HG02840 (cell line): Measurements from ENCODE around the gene HCN4.

Source experiments
- ATAC-seq: cut with Tn5 transposase; IDR thresholded peaks from one replicate; pipeline ENCODE4 v1.9.1; 2021; ENCODE audit warnings: mild to moderate bottlenecking, moderate library complexity, moderate number of reproducible peaks; ENCODE audit not compliant: unreplicated experiment, low FRiP score

The HCN4 gene

DNA sequence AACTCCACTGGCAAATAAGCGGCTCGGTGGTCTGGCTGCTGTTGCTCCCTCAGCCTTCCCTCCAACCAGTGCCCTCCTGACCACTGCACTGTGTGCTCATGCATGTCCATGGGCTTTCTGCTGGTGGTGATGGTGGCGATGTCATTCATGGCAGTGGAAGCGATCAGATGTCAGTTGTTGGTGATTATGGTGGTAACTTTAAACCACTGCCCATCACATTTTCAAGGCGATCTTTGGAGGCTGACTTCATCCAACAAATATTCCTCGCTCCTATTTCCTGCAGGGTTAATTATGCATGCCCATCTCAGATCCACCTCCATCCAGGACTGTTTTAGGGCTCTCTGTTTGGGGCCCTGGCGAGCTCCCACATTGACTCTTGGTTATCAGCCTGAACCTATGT lies 13.4 kb upstream of the HCN4 start:
- ATAC-seq = no peak

DNA sequence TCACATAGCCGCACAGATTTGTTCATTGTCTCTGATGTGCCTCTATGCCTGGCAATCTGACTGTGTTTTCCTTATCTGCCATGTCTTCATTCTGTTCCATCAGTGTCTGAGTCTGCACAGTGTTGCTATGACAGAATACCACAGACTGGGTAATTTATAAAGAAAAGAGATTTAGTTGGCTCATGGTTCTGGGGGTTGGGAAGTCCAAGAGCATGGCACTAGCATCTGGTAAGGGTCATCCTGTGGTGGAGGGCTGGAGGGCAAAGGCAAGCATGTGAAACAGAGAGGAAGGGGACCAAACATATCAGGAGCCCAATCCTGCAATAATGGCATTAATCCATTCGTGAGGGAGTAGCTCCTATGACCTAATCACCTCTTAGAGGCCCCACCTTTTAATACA lies 11.9 kb upstream of the HCN4 start:
- ATAC-seq = no peak

DNA sequence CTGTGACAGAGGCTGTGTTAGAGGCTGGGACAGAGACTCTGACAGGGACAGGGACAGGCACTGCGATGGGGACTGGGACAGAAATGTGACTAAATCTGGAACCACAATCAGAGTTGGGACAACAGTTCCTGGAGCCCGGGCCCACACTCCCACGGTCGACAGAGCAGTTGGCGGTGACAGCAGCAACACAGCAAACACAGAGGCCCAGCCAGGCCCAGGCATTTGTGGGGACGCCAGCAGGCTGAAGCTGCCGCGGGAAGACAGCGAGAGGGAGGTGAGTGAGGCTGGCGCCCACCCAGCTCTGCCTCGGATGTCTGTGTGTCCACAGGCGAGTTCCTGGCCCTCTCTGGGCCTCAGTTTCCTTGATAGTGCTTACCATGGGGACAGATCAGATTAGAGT lies 9.3 kb upstream of the HCN4 start:
- no peak for ATAC-seq

DNA sequence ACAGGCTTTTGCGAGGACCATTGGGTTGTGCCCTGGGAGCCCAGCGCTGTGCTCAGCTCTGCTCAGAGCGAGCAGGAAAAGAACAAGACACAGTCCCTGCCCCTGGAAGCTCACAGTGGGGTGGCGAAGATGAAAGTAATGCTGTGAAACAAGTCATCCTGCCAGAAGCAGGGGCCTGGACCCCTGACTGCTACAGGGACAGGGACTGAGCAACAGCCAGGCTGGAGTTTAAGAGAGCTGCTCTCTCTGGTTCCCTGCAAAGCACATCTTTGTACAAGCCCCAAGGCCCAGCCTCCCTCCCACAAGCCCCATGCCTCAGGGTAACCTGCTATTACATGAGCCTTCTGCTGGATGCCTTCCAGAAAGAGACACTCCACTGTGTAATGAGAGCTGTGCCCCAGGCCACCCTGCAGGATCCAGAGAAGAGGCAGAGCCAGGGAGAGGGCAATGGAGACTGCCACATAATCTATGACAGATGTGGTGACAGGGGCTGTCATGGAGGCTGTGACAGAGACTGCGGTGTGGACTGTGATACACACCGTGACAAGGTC lies 7.1 kb upstream of the HCN4 start:
- ATAC-seq = no peak

DNA sequence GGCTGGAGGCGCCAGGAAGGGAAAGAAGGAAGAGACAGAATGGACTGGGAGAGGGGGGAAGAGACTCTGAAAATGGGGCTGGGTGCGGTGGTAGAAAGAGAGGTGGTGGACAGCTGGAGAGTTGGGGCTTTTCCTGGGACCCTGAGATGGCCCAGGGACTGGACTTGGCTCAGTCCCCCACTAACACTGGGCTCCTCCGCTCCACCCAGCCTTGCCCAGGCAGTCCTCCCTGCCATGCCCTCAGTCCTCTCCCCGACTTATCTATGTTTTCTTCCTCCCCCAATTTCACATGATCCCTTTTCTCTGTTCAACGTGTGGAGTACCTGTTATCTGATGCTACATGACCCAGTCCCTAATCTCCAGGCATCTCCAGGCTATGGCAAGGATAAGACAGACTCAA lies 6.3 kb upstream of the HCN4 start:
- no peak for ATAC-seq

DNA sequence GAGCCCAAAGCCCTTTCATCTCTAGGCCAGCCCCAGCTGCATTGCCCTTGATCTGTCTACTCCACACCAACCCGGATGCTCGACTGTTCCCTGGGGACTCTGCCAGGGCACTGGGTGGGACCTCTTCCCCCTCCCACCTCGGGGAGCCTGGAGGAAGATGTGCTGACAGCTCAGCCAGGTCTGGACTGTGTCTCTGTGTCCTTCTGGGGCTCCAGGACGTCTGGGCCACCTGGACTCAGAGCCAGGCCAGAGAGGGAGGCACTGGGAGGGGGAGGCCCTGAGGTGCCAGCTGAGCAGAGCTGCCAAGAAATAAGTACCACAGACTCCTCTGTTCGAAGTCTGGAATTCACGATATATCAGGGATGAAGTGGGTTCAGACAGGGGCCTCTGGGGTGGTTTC lies 5.8 kb upstream of the HCN4 start:
- no peak for ATAC-seq

DNA sequence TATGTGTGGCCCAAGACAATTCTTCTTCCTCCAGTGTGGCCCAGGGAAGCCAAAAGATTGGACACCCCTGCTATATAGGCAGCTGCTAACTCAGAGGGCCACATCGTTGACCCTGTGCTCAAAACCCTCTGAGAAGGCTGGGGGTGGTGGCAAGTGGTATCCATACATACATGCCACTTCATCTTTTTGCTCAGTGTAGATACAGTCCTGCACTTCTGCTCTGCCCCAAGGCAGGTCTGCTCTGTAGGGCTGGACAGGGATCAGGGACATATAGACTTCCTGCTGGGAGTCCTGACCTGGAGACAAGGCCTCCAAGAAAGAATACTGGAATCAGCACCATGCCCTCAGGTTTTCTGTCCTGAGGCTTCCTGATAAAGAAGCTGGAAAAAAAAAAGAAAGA lies 4.5 kb upstream of the HCN4 start:
- no peak for ATAC-seq

DNA sequence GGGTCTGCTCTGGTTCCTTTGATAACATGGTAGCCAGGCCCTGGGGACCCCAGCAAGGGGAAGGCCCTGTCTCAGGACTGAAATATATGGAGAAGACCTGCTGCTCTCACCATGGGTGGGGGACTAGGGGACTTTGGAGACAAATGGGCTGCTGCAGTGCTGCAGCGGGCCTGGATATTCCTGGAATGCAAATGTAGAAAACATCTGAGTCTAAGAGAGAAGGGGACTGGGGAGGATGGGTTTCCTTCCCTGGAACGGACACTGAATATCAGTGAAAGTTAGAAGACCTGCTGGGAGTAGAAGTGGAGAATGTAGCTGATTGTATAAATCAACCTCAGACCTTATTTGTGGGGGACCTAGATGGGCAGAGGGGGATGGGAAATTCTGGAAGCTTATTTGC lies 3.1 kb upstream of the HCN4 start:
- no peak for ATAC-seq

DNA sequence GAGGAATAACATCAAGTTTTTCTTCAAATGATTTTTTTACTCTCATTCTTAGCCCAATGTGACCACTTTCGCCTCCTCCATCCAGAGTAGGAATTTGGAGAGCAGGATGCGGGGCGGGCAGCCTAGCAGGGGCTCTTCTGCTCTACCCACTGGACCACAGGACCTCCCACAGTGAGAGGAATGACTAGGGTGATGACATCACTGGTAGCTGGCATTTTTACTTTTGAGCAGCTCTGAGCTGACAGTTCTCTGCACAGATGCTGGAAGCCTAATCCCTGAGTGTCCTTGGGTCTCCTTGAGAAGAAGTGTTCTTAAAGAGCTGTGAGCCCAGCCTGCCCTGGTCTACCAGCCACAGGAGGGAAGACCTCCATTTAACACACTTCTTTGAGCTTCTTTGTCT lies 1.4 kb upstream of the HCN4 start:
- ATAC-seq = no peak

DNA sequence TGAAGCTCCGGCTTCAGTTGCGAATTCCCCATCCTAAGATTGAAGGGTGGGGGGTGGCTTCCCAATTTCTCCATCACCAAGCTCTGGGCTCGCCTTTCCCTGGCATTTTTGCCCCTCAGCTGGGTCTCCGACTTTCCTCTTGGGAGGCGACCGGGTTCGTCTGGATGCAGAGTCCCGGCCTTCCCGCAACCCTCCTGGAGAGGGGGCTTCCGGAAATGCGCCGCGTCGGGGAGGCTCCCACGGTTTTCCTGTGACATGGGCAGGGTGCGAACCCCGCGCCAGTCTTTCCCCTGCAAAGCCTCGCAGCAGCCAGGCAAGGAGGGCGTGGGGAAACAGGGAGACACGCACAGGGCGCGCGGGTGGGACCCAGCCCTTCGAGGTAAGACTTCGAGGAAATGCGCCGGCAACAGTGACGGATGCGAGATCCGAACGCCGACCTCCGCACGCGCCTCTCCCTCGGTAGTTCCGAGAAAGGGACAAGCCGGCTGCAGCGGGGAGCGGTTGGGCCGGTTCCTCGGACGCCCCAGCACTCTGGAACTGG lies 466 bp upstream of the HCN4 start:
- no peak for ATAC-seq

DNA sequence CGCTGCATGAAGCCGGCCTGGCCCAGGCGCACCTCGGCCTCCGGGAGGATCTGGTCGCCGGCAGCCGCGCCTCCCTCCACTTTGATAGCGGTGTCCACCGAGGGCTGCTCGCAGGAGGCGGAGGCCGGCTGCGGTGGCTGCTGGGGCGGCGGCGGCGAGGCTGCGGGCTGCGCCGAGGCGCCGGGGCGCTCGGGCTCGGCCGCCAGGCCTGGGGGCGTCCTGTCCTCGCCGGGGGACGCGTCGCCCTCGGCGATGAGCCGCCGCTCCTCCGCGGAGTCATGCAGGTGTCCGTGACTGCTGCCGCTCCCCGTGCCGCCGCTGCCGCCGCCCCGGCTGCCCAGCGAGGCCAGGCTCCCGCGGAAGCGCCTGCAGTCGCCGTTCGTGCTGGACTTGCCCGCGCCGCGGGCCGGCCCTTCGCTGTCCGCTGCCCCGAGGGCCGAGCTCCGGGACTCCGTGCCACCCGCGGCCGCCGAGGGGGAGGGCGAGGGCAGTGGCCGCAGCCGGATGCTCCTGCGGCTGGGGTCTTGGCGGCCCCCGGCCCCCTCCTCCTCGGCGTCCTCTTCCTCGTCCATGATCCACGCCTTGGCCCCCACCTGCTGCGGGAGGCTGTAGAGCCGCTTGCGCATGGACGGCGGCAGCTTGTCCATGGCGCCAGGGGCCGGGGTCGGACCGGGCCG lies 996 bp downstream of the HCN4 start:
- ATAC-seq = no peak

DNA sequence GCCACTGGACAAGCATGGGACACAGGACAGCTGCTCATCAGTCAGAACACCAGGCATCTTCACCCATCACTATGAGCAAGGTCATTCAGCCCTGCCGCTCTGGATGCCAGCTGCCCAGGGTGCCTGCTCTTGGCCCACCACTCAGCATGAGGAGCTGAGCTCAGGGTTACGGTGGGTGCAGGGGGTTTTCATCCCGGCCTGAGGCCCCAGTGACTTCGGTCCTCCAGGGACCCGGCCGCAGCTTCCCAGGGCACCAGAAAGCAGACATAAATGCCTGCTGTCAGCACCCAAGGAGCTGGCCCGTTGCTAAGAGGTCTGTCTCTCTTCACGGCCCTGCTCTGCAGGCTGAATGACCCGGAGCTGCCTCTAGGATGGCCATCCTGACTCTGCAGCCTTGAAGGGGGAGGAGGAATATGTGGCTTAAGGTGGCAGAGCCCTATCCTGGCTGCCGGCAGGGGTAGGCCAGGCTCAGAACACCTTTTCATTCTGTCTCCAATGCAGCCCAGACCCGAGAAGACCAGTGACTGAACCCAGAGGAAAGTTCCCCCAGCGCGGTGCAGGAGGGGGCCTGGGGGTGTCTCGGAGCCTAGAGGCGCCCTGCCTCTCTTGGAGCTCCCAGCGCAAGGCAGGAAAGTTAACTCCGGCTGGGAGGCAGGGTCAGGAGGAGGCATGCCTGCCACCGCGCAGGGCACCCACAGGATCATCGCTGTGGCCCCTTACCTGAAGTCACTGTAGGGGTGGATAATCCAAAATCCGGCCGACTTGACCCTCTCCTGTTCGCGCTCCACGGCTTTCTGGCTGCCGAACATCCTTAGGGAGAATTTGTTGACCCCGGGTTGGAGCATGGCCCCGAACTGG lies 1.8 kb downstream of the HCN4 start:
- ATAC-seq = no peak

DNA sequence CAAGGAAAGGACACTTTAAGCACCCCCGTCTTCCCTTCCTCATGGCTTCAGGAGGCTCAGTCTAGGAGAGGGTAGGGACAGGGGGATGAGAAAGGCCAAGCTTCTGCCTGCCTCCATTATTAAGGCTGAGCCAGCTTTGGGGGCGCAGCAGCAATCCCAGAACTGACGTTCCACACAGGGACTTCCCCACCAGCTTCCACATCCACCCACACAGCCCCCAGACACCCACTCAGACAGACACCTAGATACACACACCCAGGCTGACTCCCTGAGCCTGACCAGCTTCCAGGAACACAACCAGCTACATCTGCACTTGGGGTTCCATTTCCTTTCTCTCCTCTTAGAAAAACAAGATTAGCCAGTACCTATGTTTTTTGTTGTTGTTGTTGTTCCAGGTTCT lies 4.7 kb downstream of the HCN4 start:
- no peak for ATAC-seq

DNA sequence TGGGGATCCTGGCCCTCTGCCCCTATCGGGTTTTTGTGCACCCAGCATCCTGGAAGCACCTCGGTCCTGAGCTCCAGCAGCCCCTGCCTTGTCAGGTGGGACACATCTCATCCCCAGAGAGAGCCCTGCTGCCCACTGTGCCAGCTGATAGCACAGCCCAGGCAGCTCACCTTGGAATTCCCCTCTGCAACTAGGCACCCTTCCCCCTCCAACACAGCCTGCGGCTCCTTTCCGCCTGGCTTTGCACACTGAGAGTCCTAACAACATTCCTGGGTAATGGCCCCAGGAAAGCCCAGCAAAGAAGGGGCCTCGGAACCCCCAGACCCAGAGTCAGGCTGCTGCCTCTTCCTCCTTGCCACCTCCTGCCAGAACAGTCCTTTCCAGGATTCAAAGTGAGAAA lies 5.9 kb downstream of the HCN4 start:
- no peak for ATAC-seq

DNA sequence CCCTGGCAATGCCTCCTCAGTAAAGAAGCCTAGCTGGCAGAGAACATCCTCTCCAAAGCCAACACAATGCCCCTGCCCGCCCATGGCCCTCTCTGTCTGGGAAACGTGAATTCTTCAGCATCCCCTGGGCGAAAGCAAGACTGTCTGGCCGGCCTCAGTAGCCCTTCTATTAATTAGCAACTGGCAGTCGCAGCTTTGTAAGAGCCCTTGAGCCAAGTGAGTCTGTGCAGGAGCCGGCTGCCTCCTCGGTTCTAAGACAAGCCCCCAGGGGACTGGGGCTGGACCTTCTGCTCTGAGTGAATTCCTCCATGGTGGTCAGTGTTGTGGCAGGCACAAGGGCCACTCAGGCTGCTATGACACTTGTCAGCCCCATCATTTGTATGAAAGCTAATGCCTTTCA lies 7.4 kb downstream of the HCN4 start:
- no peak for ATAC-seq

DNA sequence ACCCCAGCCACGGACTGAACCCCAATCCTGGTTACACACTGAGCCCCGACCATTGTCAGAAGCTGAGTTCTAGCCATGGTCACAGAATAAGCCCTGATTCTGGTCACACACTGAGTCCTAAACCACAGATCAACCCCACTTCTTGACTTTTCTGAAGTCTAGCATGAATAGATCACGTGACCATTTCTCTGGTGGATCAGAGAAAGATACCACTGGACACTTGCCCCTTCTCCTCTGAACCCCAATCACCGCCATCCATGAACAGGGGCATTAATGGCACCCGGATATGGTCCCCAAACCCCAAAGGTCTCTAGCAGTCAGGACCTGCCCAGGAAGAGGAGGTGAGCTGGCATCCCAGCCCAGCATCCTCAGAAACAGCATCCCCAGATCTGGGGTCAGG lies 9.1 kb downstream of the HCN4 start:
- ATAC-seq = no peak

DNA sequence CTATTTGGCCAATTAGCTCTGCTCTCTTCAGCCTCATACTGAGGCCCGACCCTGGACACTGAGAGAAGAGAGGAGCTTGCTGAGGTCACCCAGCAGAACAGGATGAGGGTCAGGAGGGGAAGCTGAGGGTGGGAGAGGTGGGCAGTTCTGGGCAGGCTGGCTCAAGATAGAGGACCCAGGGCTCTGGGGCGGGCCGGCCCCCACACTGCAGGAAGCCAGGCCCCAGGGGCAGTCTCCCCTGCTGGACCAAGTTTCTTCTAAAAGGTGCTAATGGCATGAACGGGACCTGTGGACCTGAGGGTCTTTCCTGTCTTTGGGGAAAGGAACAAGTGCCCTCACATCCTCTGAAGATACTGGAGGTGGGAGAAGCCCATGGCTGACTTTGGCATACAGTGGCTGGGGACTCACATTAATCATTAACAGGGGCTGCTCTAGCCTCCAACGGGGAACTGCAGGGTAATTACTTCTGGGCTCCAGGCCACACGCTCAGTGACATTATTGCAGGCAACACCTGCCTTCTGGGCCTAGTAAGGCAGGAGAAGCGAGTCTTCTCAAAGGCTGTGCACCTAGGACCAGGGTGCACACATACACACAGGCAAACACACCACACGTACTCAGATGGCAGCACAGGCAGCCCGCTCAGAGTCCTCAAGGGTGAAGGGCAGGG lies 10.6 kb downstream of the HCN4 start:
- no peak for ATAC-seq

DNA sequence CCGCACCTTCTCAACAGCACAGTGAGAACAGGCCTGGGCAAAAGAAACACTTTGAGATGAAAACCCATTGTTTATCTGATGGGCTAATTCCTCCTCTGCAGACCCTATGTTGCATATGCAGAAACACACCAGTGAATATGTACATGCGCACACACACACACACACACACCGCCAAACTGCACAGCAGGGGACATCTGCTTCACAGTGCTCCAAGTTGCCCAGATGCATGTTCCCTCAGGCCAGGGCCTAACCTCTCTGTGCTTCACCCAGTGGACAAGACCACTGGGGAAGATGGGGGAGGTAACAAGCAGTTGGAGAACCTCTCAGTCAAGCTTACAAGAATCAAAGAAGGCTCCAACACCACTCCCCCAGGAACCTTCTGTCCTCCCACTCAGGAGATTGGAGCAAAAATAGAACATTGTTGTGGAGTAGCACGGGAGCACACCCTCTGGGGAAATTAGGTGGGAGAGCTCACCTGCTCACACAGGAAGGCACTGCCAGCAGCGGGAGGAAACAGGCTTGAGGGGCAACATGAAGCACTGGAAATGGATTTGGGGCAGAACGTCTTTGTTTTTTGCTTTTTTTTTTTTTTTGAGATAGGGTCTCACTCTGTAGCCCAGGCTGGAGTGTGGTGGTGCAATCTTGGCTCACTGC lies 13.0 kb downstream of the HCN4 start:
- ATAC-seq = no peak

DNA sequence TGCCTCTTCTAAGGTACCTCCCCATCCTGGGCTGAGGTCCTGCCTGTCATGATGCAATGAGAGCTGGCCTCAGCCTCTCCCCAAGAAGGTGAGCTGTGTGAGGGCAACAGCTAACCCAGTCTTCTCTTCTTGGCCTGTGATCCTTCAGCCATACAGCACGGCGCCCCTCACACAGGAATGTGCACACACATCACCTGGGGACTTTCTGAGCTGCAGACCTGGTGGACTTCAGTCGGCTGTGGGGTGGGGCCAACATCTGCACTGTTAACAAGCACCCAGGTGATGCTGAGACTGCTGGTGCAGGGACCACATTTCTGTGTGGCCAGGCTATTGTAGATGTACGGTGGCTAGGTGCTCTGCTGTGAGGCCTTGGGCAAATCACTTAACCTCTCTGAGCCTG lies 14.5 kb downstream of the HCN4 start:
- no peak for ATAC-seq

DNA sequence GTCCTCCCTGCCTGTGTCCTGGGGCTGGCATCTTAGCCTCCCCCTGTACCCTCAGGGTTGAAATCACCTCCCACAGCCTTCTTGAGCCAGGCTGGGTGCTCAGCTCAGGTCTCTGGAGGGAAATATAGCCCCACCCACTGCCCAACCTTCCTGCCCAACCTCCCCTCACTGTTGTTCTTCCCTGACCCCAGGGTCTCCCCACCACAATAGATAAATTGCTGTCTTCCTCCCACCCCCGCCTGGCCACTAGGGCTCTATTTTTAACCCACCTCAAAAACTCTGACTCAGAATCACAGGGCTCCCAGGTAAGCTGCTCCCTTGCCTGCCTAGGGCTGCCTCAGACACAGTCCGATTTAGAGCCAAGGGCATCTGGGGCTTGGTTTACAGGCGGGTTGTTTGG lies 15.0 kb downstream of the HCN4 start:
- no peak for ATAC-seq

DNA sequence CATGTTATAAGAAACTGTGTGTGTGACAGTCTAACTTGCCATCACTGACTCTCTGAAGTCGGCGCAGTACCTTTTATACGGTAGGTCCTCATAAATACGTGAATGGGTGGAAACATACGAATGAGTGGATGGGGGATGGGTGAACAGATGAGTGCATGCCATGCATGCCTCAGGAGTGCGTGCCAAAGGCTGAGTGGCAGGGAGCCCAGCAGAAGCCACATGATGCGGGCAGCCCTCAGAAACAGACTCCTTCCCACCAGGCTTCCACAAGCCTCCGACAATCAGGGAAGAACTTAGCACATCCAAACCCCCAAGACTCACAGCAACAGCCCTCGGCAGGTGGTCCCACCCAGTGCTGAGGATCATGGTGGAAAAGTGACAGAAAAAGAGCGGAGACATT lies 16.7 kb downstream of the HCN4 start:
- ATAC-seq = no peak
